Fibroblast of skin of right quadriceps (primary cell): ENCODE measurements around the gene AAMP.

Source experiments
- DNase-seq: peaks from one replicate; pipeline ENCODE4 v3.0.0-alpha.2; 2013

AAMP gene

GRCh38 chr2:218257390-218257981 lies 12.5 kb downstream of the AAMP start:
- peak; percentile 15 for DNase-seq

GRCh38 chr2:218256612-218257350 lies 13.2 kb downstream of the AAMP start:
- no peak for DNase-seq

GRCh38 chr2:218255446-218255845 lies 14.5 kb downstream of the AAMP start:
- DNase-seq: peak; percentile 47

GRCh38 chr2:218253232-218253625 lies 16.7 kb downstream of the AAMP start:
- no peak for DNase-seq

GRCh38 chr2:218252509-218253231 lies 17.3 kb downstream of the AAMP start:
- DNase-seq: no peak

GRCh38 chr2:218249691-218250090 lies 20.2 kb downstream of the AAMP start:
- no peak for DNase-seq

GRCh38 chr2:218245214-218245613 lies 24.7 kb downstream of the AAMP start:
- DNase-seq: no peak

- no peak for DNase-seq
Observed at GRCh38 chr2:218244665-218245064, 25.3 kb downstream of the AAMP start.

GRCh38 chr2:218244204-218244603 lies 25.7 kb downstream of the AAMP start:
- no peak for DNase-seq

GRCh38 chr2:218238887-218239286 lies 31.1 kb downstream of the AAMP start:
- DNase-seq: no peak

GRCh38 chr2:218236829-218237228 lies 33.1 kb downstream of the AAMP start:
- no peak for DNase-seq

- no peak for DNase-seq
Observed at GRCh38 chr2:218235017-218235416, 34.9 kb downstream of the AAMP start.

GRCh38 chr2:218234521-218234920 lies 35.4 kb downstream of the AAMP start:
- DNase-seq: no peak

- DNase-seq: no peak
Observed at GRCh38 chr2:218233543-218233942, 36.4 kb downstream of the AAMP start.

- peak; percentile 27 for DNase-seq
Observed at GRCh38 chr2:218230882-218231281, 39.1 kb downstream of the AAMP start.

- DNase-seq: peak; percentile 27
Observed at GRCh38 chr2:218229851-218230250, 40.1 kb downstream of the AAMP start.

- DNase-seq: peak; percentile 90
Observed at GRCh38 chr2:218229239-218229638, 40.7 kb downstream of the AAMP start.

GRCh38 chr2:218228366-218229090 lies 41.4 kb downstream of the AAMP start:
- DNase-seq: peak; percentile 28

- DNase-seq: no peak
Observed at GRCh38 chr2:218226903-218227302, 43.0 kb downstream of the AAMP start.

- DNase-seq: no peak
Observed at GRCh38 chr2:218224186-218224585, 45.8 kb downstream of the AAMP start.

- DNase-seq: no peak
Observed at GRCh38 chr2:218223046-218223445, 46.9 kb downstream of the AAMP start.

- no peak for DNase-seq
Observed at GRCh38 chr2:218221000-218221399, 48.9 kb downstream of the AAMP start.

- DNase-seq: no peak
Observed at GRCh38 chr2:218219934-218220333, 50.0 kb downstream of the AAMP start.
